GM12878 (cell line): ENCODE measurements around the gene ERICH2. TPM values are rescaled to one million over a fixed set of nuclear protein-coding genes. Genes with fewer than 3 reads are reported as not detected.
A peak's percentile ranks its signal among the peaks of the same experiment; 100 is the strongest.

ENCODE experiments used
- ATAC-seq: fragments of 200-7000 bp; cut with Tn5 transposase; 3 replicates; pipeline ENCODE4 v1.9.1; 2020; ENCODE audit warnings: mild to moderate bottlenecking, moderate library complexity
- BruUV-seq: library from RNA; stranded (reverse); fragments of 400-500 nt; replicated peaks from 2 replicates; lab custom pipeline; 2021; lab: Mats Ljungman, UMichigan
- CTCF ChIA-PET: fragments of 300-600 bp; sonication (Branson Sonifier 250); formaldehyde crosslinking; extraction: SDS; loops from one replicate; lab custom pipeline; 2021; ENCODE audit warnings: inconsistent platforms; lab: Yijun Ruan, JAX
- POLR2A ChIA-PET: fragments of 350-600 bp; formaldehyde crosslinking; extraction: SDS; loops from one replicate; lab custom pipeline; 2021; ENCODE audit warnings: inconsistent platforms; lab: Charles Lee
- RAD21 ChIA-PET: fragments of 300-600 bp; sonication (Branson Sonifier 250); formaldehyde crosslinking; loops from one replicate; lab custom pipeline; 2023; ENCODE audit warnings: antibody characterized with exemption; ENCODE audit not compliant: unreplicated experiment; lab: Charles Lee
- SMC1A ChIA-PET: fragments of 300-600 bp; sonication (Branson Sonifier 250); formaldehyde crosslinking; loops from one replicate; lab custom pipeline; 2023; ENCODE audit not compliant: unreplicated experiment, uncharacterized antibody; lab: Charles Lee
- DNase-seq: peaks from one replicate; pipeline ENCODE4 v3.0.0-alpha.2; 2011; ENCODE audit warnings: low read depth, low spot score
- FAIRE-seq: peaks from 3 replicates; lab custom pipeline; 2011; peaks lifted over from hg19 to GRCh38; lab: Jason Lieb, UNC
- H2AFZ ChIP-seq: 2 replicates; pipeline ENCODE4 v1.6.0; 2011; ENCODE audit warnings: low read depth, low read length, control low read depth; ENCODE audit not compliant: control insufficient read depth
- H3K27ac ChIP-seq: 2 replicates; pipeline ENCODE4 v1.5.1; 2011; ENCODE audit warnings: control low read depth; ENCODE audit not compliant: control insufficient read depth, insufficient read depth
- H3K27me3 ChIP-seq, 2 experiments: replicated peaks in 1 of 2; 2 replicates each; pipeline versions ENCODE4 v1.6.0 to v1.6.1; 2011; ENCODE audit warnings: low read length in 1 of 2; ENCODE audit not compliant: control insufficient read depth in 2 of 2, insufficient read depth in 2 of 2
- H3K36me3 ChIP-seq, 2 experiments: 2 replicates each; pipeline ENCODE4 v1.5.1; 2011; ENCODE audit warnings: low read length in 1 of 2; ENCODE audit not compliant: control insufficient read depth in 2 of 2, insufficient read depth in 2 of 2
- H3K4me1 ChIP-seq: 2 replicates; pipeline ENCODE4 v1.6.1; 2011; ENCODE audit warnings: mild to moderate bottlenecking, low read length, moderate library complexity, mixed read lengths; ENCODE audit not compliant: control insufficient read depth, insufficient read depth
- H3K4me2 ChIP-seq: 2 replicates; pipeline ENCODE4 v1.6.0; 2011; ENCODE audit warnings: control low read depth; ENCODE audit not compliant: control insufficient read depth, insufficient read depth
- H3K4me3 ChIP-seq: fragments of 200-600 bp; sonication (generic); 2 replicates; pipeline ENCODE4 v1.5.1; 2016
- H3K79me2 ChIP-seq: 2 replicates; pipeline ENCODE4 v1.6.0; 2011; ENCODE audit warnings: low read length; ENCODE audit not compliant: control insufficient read depth, insufficient read depth
- H3K9ac ChIP-seq: 2 replicates; pipeline ENCODE4 v1.8.0; 2011; ENCODE audit warnings: low read length, control low read depth, mixed read lengths; ENCODE audit not compliant: control insufficient read depth, insufficient read depth
- H3K9me3 ChIP-seq: replicated peaks from 3 replicates; pipeline ENCODE4 v1.5.1; 2011; ENCODE audit warnings: mild to moderate bottlenecking, low read length; ENCODE audit not compliant: control insufficient read depth, insufficient read depth
- H4K20me1 ChIP-seq: 2 replicates; pipeline ENCODE4 v1.6.0; 2011; ENCODE audit not compliant: control insufficient read depth, insufficient read depth
- FOS ChIP-seq: IDR thresholded peaks from 3 replicates; pipeline ENCODE4 v1.6.1; 2011; ENCODE audit warnings: borderline replicate concordance; ENCODE audit not compliant: insufficient read length; ENCODE audit errors: extremely low read depth
- RUNX3 ChIP-seq: IDR thresholded peaks from 2 replicates; pipeline ENCODE4 v1.6.1; 2012; ENCODE audit warnings: low read length, inconsistent platforms
- SREBF1 ChIP-seq: IDR thresholded peaks from 2 replicates; pipeline ENCODE4 v1.6.1; 2012; ENCODE audit warnings: mild to moderate bottlenecking, low read length
- STAT3 ChIP-seq: IDR thresholded peaks from 2 replicates; pipeline ENCODE4 v1.6.1; 2011; ENCODE audit warnings: low read depth, low read length, improper control_type of control experiment
- YY1 ChIP-seq: IDR thresholded peaks from 2 replicates; pipeline ENCODE4 v1.6.1; 2011; ENCODE audit warnings: low read depth, mild to moderate bottlenecking, low read length
- ZNF274 ChIP-seq: IDR thresholded peaks from one replicate; pipeline ENCODE4 v1.8.0; 2011; ENCODE audit not compliant: insufficient read length, insufficient read depth
- WGBS: methylation state at CpG from one replicate; pipeline ENCODE4 v1.1.6; 2016; ENCODE audit warnings: low lambda C conversion rate; ENCODE audit not compliant: insufficient replicate concordance, insufficient coverage; ENCODE audit errors: missing lambda C conversion rate; 5-methylcytosine and 5-hydroxymethylcytosine counted together
- in situ Hi-C: fragments of 300-500 bp; cut with MboI; formaldehyde crosslinking; loops from 9 replicates; pipeline ENCODE4 v1.14.3; 2018; ENCODE audit warnings: mixed read lengths
- intact Hi-C: fragments of 100-400 bp; cut with micrococcal nuclease; formaldehyde crosslinking; loops from one replicate; pipeline ENCODE4 v1.14.2; 2022; ENCODE audit not compliant: unreplicated experiment
- polyA plus RNA-seq, 11 experiments: library from polyadenylated mRNA; depleted of rRNA in 4 of 11; unstranded in 6 of 11; stranded (reverse) in 5 of 11; fragments of >200 nt; fragmentation: Nextera tagmentation in 4 of 11; fragmentation: Illumina TruSeq in 1 of 11; extraction: Ambion mirVana in 4 of 11; extraction: Trizol in 1 of 11; gene quantifications; 1 replicate in 1 of 11; 2 replicates in 10 of 11; pipeline versions ENCODE4 v1.2.1 to v1.2.3, GENCODE V29; 2011 to 2016; ENCODE audit warnings: inconsistent platforms in 2 of 11, missing spikeins in 2 of 11, low read depth in 1 of 11
- total RNA-seq, 4 experiments: library from RNA; depleted of rRNA in 3 of 4; stranded (reverse); fragments of >200 nt in 3 of 4; fragmentation: Illumina TruSeq in 1 of 4; extraction: Trizol in 1 of 4; gene quantifications; 2 replicates each; pipeline versions ENCODE4 v1.2.1 to v1.2.3, GENCODE V29; 2013 to 2021
- TF ChIP-seq, protein P1 (sequence below), 3 experiments: IDR thresholded peaks in 2 of 3; conservative IDR thresholded peaks in 1 of 3; 2 replicates each; pipeline ENCODE4 v1.5.1; 2011; ENCODE audit warnings: low read depth in 3 of 3, low read length in 3 of 3, mild to moderate bottlenecking in 3 of 3, control low read depth in 2 of 3, moderate library complexity in 2 of 3, inconsistent platforms in 1 of 3, mixed read lengths in 1 of 3; ENCODE audit not compliant: control insufficient read depth in 2 of 3, insufficient read depth in 1 of 3; ENCODE audit errors: extremely low read depth in 1 of 3
- TF ChIP-seq, protein P2 (sequence below): fragments of 450-650 bp; IDR thresholded peaks from 2 replicates; pipeline ENCODE4 v1.6.1; 2017; ENCODE audit warnings: mild to moderate bottlenecking, moderate library complexity
- TF ChIP-seq, protein P3 (sequence below): fragments of 450-650 bp; IDR thresholded peaks from 2 replicates; pipeline ENCODE4 v1.6.1; 2017; ENCODE audit warnings: borderline replicate concordance

The ERICH2 gene
- total and polyA plus RNA-seq, 10 of the 15 experiments (the other 5 are each of a cell fraction or from before 2014, with no cell fraction given): not detected

DNA sequence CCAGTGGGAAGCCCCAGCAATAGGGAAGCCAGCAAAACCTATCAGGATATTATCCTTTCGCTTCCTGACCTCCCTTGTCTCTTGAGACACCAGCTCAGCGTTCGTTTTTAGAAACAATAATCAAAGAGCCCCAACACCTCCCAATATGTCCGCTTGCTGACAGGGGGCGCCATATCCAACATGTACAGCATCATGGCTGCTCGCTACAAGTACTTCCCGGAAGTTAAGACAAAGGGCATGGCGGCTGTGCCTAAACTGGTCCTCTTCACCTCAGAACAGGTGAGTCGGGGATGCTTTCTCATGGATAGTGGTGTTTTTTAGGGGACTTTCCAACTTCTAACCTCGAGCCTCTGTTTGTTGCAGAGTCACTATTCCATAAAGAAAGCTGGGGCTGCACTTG, 75.2 kb downstream of the ERICH2 start:
- no peaks in the 10 kb centered on the region for H3K27me3 ChIP-seq
- ChIA-PET SMC1A (interaction anchor here (1.4 to 1.9 kb wide), 2 partner anchors 12 to 27 kb away, joined by 3 to 7 read pairs; no protein-coding TSS in a partner anchor), CTCF (interaction anchor here (0.8 to 5.2 kb wide), 7 partner anchors 11 to 338 kb away, joined by 3 to 41 read pairs (median 3); no protein-coding TSS in a partner anchor), POLR2A (no interaction called here)
- in situ Hi-C loops: no loop called here
- H3K79me2 ChIP-seq: no peaks in the 10 kb centered on the region
- no peak for FAIRE-seq
- 21% methylated on average over 10 of the region's 10 CpGs for WGBS
- no peak overlapping the region for H3K4me3 ChIP-seq
- no peak; the same call in 2 of the 3 replicates for ATAC-seq
- no peaks in the 10 kb centered on the region; the same call in 2 of the 3 replicates for H3K9me3 ChIP-seq
- no TSS peak for BruUV-seq
- H3K9ac ChIP-seq: no peak overlapping the region
- no peak for DNase-seq
- intact Hi-C loops: no loop called here
- no peak overlapping the region for H3K4me2 ChIP-seq
- no peaks in the 10 kb centered on the region for H3K4me1 ChIP-seq
- no peaks in the 10 kb centered on the region for H3K36me3 ChIP-seq
- H4K20me1 ChIP-seq: no peaks in the 10 kb centered on the region
- H2AFZ ChIP-seq: no peak overlapping the region
- peak; percentile 71 for TF ChIP-seq YY1
- TF ChIP-seq, protein P1, sequence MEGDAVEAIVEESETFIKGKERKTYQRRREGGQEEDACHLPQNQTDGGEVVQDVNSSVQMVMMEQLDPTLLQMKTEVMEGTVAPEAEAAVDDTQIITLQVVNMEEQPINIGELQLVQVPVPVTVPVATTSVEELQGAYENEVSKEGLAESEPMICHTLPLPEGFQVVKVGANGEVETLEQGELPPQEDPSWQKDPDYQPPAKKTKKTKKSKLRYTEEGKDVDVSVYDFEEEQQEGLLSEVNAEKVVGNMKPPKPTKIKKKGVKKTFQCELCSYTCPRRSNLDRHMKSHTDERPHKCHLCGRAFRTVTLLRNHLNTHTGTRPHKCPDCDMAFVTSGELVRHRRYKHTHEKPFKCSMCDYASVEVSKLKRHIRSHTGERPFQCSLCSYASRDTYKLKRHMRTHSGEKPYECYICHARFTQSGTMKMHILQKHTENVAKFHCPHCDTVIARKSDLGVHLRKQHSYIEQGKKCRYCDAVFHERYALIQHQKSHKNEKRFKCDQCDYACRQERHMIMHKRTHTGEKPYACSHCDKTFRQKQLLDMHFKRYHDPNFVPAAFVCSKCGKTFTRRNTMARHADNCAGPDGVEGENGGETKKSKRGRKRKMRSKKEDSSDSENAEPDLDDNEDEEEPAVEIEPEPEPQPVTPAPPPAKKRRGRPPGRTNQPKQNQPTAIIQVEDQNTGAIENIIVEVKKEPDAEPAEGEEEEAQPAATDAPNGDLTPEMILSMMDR (IDR thresholded peaks at IDR 0.05 in 2 of 3, conservative IDR thresholded peaks at IDR 0.05 in 1 of 3; ENCODE audit: control insufficient read depth in 2 of 3, extremely low read depth in 1 of 3, insufficient read depth in 1 of 3, low read depth in 3 of 3, low read length in 3 of 3): peak; percentile 3 to 30 (median 8); a peak in 1 of 6 replicates
- TF ChIP-seq RUNX3: no peak
- TF ChIP-seq, all 136 proteins: peak for 2
- H3K27ac ChIP-seq: no peak overlapping the region
- RAD21 ChIA-PET: interaction anchor here (3.1 kb wide), 1 partner anchor 28 kb away, joined by 11 read pairs; no protein-coding TSS in a partner anchor

DNA sequence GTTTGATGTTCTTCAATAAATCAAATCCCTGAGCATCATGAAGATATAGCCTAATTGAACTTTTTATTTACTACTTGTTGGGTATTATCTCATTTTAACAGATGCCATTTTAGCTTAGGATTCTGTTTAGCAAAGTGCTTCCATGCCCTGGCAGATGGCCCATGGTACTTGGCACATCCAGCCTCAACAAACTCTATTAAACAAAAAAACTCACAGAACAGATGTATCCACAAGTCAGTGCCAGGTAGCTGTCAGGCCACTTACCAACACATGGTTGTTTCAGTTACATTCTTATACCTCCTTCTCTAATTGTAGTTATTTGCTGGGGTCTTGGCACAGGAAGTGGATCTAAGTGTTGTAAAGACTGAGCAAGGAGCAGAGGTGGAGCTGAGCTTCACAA, 76.1 kb downstream of the ERICH2 start:
- Histone ChIP-seq H2AFZ (no peak overlapping the region), H3K9ac (no peak overlapping the region), H3K36me3 (no peaks in the 10 kb centered on the region), H3K4me2 (no peak overlapping the region), H3K27me3 (no peaks in the 10 kb centered on the region), H3K9me3 (no peaks in the 10 kb centered on the region; the same call in 2 of the 3 replicates), H3K4me3 (no peak overlapping the region), H4K20me1 (no peaks in the 10 kb centered on the region), H3K27ac (no peak overlapping the region), H3K4me1 (no peaks in the 10 kb centered on the region), H3K79me2 (no peaks in the 10 kb centered on the region)
- DNase-seq (no peak), FAIRE-seq (no peak), ATAC-seq (no peak)
- no TSS peak for BruUV-seq
- ChIA-PET SMC1A (interaction anchor here (1.4 to 1.9 kb wide), 2 partner anchors 11 to 27 kb away, joined by 3 to 7 read pairs; no protein-coding TSS in a partner anchor), RAD21 (interaction anchor here (3.1 kb wide), 1 partner anchor 27 kb away, joined by 11 read pairs; no protein-coding TSS in a partner anchor), CTCF (interaction anchor here (0.8 to 5.2 kb wide), 4 partner anchors 8 to 26 kb away, joined by 3 to 41 read pairs (median 4); no protein-coding TSS in a partner anchor), POLR2A (no interaction called here)
- in situ Hi-C loops: no loop called here
- intact Hi-C loops: no loop called here
- TF ChIP-seq SREBF1 (no peak), STAT3 (no peak), FOS (no peak), ZNF274 (no peak)
- TF ChIP-seq, protein P2, sequence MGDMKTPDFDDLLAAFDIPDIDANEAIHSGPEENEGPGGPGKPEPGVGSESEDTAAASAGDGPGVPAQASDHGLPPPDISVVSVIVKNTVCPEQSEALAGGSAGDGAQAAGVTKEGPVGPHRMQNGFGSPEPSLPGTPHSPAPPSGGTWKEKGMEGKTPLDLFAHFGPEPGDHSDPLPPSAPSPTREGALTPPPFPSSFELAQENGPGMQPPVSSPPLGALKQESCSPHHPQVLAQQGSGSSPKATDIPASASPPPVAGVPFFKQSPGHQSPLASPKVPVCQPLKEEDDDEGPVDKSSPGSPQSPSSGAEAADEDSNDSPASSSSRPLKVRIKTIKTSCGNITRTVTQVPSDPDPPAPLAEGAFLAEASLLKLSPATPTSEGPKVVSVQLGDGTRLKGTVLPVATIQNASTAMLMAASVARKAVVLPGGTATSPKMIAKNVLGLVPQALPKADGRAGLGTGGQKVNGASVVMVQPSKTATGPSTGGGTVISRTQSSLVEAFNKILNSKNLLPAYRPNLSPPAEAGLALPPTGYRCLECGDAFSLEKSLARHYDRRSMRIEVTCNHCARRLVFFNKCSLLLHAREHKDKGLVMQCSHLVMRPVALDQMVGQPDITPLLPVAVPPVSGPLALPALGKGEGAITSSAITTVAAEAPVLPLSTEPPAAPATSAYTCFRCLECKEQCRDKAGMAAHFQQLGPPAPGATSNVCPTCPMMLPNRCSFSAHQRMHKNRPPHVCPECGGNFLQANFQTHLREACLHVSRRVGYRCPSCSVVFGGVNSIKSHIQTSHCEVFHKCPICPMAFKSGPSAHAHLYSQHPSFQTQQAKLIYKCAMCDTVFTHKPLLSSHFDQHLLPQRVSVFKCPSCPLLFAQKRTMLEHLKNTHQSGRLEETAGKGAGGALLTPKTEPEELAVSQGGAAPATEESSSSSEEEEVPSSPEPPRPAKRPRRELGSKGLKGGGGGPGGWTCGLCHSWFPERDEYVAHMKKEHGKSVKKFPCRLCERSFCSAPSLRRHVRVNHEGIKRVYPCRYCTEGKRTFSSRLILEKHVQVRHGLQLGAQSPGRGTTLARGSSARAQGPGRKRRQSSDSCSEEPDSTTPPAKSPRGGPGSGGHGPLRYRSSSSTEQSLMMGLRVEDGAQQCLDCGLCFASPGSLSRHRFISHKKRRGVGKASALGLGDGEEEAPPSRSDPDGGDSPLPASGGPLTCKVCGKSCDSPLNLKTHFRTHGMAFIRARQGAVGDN: no peak
- TF ChIP-seq, protein P3, sequence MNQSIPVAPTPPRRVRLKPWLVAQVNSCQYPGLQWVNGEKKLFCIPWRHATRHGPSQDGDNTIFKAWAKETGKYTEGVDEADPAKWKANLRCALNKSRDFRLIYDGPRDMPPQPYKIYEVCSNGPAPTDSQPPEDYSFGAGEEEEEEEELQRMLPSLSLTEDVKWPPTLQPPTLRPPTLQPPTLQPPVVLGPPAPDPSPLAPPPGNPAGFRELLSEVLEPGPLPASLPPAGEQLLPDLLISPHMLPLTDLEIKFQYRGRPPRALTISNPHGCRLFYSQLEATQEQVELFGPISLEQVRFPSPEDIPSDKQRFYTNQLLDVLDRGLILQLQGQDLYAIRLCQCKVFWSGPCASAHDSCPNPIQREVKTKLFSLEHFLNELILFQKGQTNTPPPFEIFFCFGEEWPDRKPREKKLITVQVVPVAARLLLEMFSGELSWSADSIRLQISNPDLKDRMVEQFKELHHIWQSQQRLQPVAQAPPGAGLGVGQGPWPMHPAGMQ: no peak
